Liver (tissue), 3 donors: Measurements from ENCODE around the gene TBX15.
"Not testable (repeated sequence)": the region's sequence is repeated elsewhere in the genome, so short reads cannot be mapped to it uniquely, and the experiment has no call there.

Source experiments
- CTCF ChIP-seq: fragments of 150-350 bp; IDR thresholded peaks from 2 replicates; pipeline ENCODE4 v1.5.1; 2017; ENCODE audit warnings: improper control_type of control experiment, low read depth, low read length; ENCODE audit not compliant: missing input control
- NR2F2 ChIP-seq: IDR thresholded peaks from 2 replicates; pipeline ENCODE4 v1.6.1; 2016; ENCODE audit warnings: antibody characterized with exemption
- TAF1 ChIP-seq: conservative IDR thresholded peaks from 2 replicates; pipeline ENCODE4 v1.6.1; 2016; ENCODE audit warnings: antibody characterized with exemption, mild to moderate bottlenecking
- donor health status: healthy.
- donor health status: healthy.

DNA sequence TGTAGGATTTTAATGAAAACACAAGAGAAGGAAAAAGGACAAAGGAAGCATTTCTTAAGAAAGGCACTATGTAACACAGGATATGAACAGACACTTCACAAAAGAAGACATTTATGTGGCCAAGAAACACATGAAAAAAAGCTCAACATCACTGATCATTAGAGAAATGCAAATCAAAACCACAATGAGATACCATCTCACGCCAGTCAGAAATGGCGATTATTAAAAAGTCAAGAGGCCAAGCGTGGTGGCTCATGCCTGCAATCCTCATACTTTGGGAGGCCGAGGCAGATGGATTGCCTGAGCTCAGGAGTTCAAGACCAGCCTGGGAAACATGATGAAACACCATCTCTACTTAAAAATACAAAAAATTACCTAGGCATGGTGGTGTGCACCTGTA lies 71.8 kb downstream of the TBX15 start:
- TF ChIP-seq CTCF, NR2F2, TAF1: not testable (repeated sequence)
